IMR-90 (cell line): ENCODE results near the gene WDR91. TPM values are rescaled to one million over a fixed set of nuclear protein-coding genes. Genes with fewer than 3 reads are reported as not detected.
"Not testable (repeated sequence)": the region's sequence is repeated elsewhere in the genome, so short reads cannot be mapped to it uniquely, and the experiment has no call there.

Source experiments
- ATAC-seq: fragments of 200-7000 bp; cut with Tn5 transposase; 2 replicates; pipeline ENCODE4 v1.9.1; 2020; ENCODE audit warnings: low read depth, mild to moderate bottlenecking, moderate library complexity
- BruUV-seq: library from RNA; stranded (reverse); fragments of 400-500 nt; replicated peaks from 2 replicates; lab custom pipeline; 2021; lab: Mats Ljungman, UMichigan
- CTCF ChIA-PET: fragments of 300-600 bp; formaldehyde crosslinking; extraction: SDS; loops from one replicate; lab custom pipeline; 2021; ENCODE audit warnings: antibody characterized with exemption; lab: Yijun Ruan, JAX
- POLR2A ChIA-PET: fragments of 300-600 bp; sonication (Branson Sonifier 250); formaldehyde crosslinking; loops from one replicate; lab custom pipeline; 2022; ENCODE audit warnings: antibody characterized with exemption; ENCODE audit not compliant: unreplicated experiment; lab: Charles Lee
- DNase-seq: peaks from one replicate; pipeline ENCODE4 v3.0.0; 2013
- H2AFZ ChIP-seq: replicated peaks from 2 replicates; pipeline ENCODE3; 2013; ENCODE audit warnings: low read length, mild to moderate bottlenecking; ENCODE audit not compliant: poor library complexity
- H2AK5ac ChIP-seq: 2 replicates; pipeline ENCODE4 v1.6.1; 2013; ENCODE audit warnings: low read depth, low read length, inconsistent platforms
- H2AK9ac ChIP-seq: replicated peaks from 2 replicates; pipeline ENCODE3; 2013; ENCODE audit warnings: mild to moderate bottlenecking, low read depth, low read length, moderate library complexity; ENCODE audit not compliant: poor library complexity
- H2BK120ac ChIP-seq: 2 replicates; pipeline ENCODE4 v1.6.1; 2013; ENCODE audit warnings: low read depth, low read length, inconsistent platforms
- H2BK15ac ChIP-seq: 3 replicates; pipeline ENCODE4 v1.6.1; 2013; ENCODE audit warnings: low read depth, low read length, inconsistent platforms
- H2BK20ac ChIP-seq: 2 replicates; pipeline ENCODE4 v1.6.1; 2013; ENCODE audit warnings: low read depth, mild to moderate bottlenecking, inconsistent platforms, low read length, moderate library complexity
- H2BK5ac ChIP-seq: 2 replicates; pipeline ENCODE4 v1.6.1; 2013; ENCODE audit warnings: mild to moderate bottlenecking, low read depth, low read length, inconsistent platforms; ENCODE audit not compliant: poor library complexity, severe bottlenecking
- H3K14ac ChIP-seq: replicated peaks from 2 replicates; pipeline ENCODE4 v1.6.1; 2013; ENCODE audit warnings: low read depth, low read length, inconsistent platforms
- H3K18ac ChIP-seq: 2 replicates; pipeline ENCODE4 v1.6.1; 2013; ENCODE audit warnings: low read depth, low read length, control low read depth
- H3K23ac ChIP-seq: 2 replicates; pipeline ENCODE4 v1.6.1; 2013; ENCODE audit warnings: low read depth, low read length, inconsistent platforms
- H3K27ac ChIP-seq: 2 replicates; pipeline ENCODE4 v1.5.1; 2013; ENCODE audit warnings: mild to moderate bottlenecking, control low read depth, low read length; ENCODE audit not compliant: insufficient read depth
- H3K27me3 ChIP-seq: 2 replicates; pipeline ENCODE4 v1.6.1; 2013; ENCODE audit warnings: low read length; ENCODE audit not compliant: control insufficient read depth, insufficient read depth
- H3K36me3 ChIP-seq: 2 replicates; pipeline ENCODE4 v1.6.1; 2013; ENCODE audit warnings: low read length, mixed read lengths; ENCODE audit not compliant: control insufficient read depth, insufficient read depth
- H3K4ac ChIP-seq: 2 replicates; pipeline ENCODE4 v1.6.1; 2013; ENCODE audit warnings: low read depth, low read length, inconsistent platforms
- H3K4me1 ChIP-seq: 2 replicates; pipeline ENCODE4 v1.6.1; 2013; ENCODE audit warnings: low read length, mixed read lengths; ENCODE audit not compliant: control insufficient read depth, insufficient read depth
- H3K4me2 ChIP-seq: 2 replicates; pipeline ENCODE4 v1.6.1; 2013; ENCODE audit warnings: low read depth, mild to moderate bottlenecking, control low read depth, low read length, moderate library complexity
- H3K4me3 ChIP-seq: 2 replicates; pipeline ENCODE4 v1.5.1; 2013; ENCODE audit warnings: low read depth, mild to moderate bottlenecking, control low read depth, low read length, moderate library complexity; ENCODE audit not compliant: insufficient read depth
- H3K56ac ChIP-seq: 2 replicates; pipeline ENCODE4 v1.6.1; 2013; ENCODE audit warnings: low read length, inconsistent platforms; ENCODE audit not compliant: insufficient read depth; ENCODE audit errors: extremely low read depth
- H3K79me1 ChIP-seq, 2 experiments: 2 replicates each; pipeline ENCODE4 v1.6.1; 2013; ENCODE audit warnings: low read length in 2 of 2, inconsistent platforms in 1 of 2, low read depth in 1 of 2
- H3K9ac ChIP-seq: 2 replicates; pipeline ENCODE4 v1.6.1; 2013; ENCODE audit warnings: low read depth, low read length, control low read depth
- H3K9me1 ChIP-seq: 2 replicates; pipeline ENCODE4 v1.6.1; 2013; ENCODE audit warnings: low read length, inconsistent platforms; ENCODE audit not compliant: insufficient read depth
- H3K9me3 ChIP-seq: 2 replicates; pipeline ENCODE4 v1.6.1; 2013; ENCODE audit warnings: low read length; ENCODE audit not compliant: control insufficient read depth, insufficient read depth
- H4K20me1 ChIP-seq: 2 replicates; pipeline ENCODE4 v1.6.1; 2013; ENCODE audit warnings: low read length, inconsistent platforms; ENCODE audit not compliant: insufficient read depth
- H4K5ac ChIP-seq: 2 replicates; pipeline ENCODE4 v1.6.1; 2013; ENCODE audit warnings: mild to moderate bottlenecking, low read depth, low read length, control low read depth
- H4K8ac ChIP-seq, 2 experiments: 2 replicates each; pipeline ENCODE4 v1.6.1; 2013; ENCODE audit warnings: low read depth in 2 of 2, low read length in 2 of 2, control low read depth in 1 of 2, inconsistent platforms in 1 of 2
- H4K91ac ChIP-seq: 2 replicates; pipeline ENCODE4 v1.6.1; 2013; ENCODE audit warnings: low read depth, low read length, inconsistent platforms; ENCODE audit not compliant: insufficient read depth
- CEBPB ChIP-seq: IDR thresholded peaks from 2 replicates; pipeline ENCODE4 v1.6.1; 2012; ENCODE audit warnings: low read depth, low read length, improper control_type of control experiment
- WGBS, 2 experiments: methylation state at CpG; one replicate each; pipeline versions ENCODE4 v1.1.5 to v1.1.7; 2013; ENCODE audit warnings: missing lambda C conversion rate in 2 of 2; ENCODE audit not compliant: insufficient read length in 1 of 2; ENCODE audit errors: extremely low coverage in 2 of 2; 5-methylcytosine and 5-hydroxymethylcytosine counted together
- dilution Hi-C: fragments of 300-500 bp; cut with HindIII; formaldehyde crosslinking; loops from one replicate; pipeline ENCODE4 v1.14.3; 2018; ENCODE audit warnings: low sequenced_read_pairs; ENCODE audit not compliant: unreplicated experiment
- in situ Hi-C: fragments of 300-500 bp; cut with MboI; formaldehyde crosslinking; loops from 3 replicates; pipeline ENCODE4 v1.14.3; 2019; ENCODE audit warnings: low sequenced_read_pairs, inconsistent platforms, mixed read lengths
- intact Hi-C: fragments of 100-400 bp; cut with micrococcal nuclease; formaldehyde crosslinking; loops from 2 replicates; pipeline ENCODE4 v1.10.0; 2022
- polyA plus RNA-seq, 3 experiments: library from polyadenylated mRNA; depleted of rRNA; stranded (reverse); fragments of >200 nt; gene quantifications; 2 replicates each; pipeline ENCODE4 v1.2.3, GENCODE V29; 2012; ENCODE audit warnings: low replicate concordance in 1 of 3
- total RNA-seq: library from RNA; depleted of rRNA; stranded (reverse); fragments of >200 nt; gene quantifications from 2 replicates; pipeline ENCODE4 v1.2.3, GENCODE V29; 2012

WDR91 gene
- total and polyA plus RNA-seq, 2 of the 4 experiments (the other 2 are of a cell fraction), result 5.2 to 10.3 TPM

DNA sequence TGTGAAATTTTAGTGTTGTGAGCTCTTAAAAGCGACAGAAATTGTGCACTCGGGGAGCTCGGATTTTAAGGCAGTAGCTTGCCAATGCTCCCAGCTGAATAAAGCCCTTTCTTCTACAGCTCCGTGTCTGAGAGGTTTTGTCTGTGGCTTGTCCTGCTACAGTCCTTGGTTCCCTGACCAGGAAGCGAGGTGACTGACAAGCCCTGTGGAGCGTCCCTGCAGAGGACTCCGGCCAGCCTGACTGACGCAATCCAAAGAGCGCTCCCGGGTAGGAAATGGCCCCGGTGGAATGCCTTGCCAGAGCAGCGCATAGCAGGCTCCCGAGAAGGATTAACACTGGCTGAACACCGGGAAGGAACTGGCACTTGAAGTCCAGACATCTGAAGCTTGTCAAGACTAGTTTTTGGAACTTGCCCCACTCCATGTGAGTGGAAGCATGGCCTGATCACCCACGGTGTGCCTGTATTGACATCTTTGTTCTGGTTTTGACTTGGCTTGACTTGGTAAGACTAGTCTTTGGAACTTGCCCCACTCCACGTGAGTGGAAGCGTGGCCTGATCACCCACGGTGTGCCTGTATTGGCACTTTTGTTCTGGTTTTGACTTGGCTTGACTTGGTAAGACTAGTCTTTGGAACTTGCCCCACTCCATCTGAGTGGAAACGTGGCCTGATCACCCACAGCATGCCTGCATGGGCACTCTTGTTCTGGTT lies 39.6 kb downstream of the WDR91 start:
- H2AFZ ChIP-seq, in situ Hi-C loops, H3K18ac ChIP-seq, H3K4me3 ChIP-seq, H3K9ac ChIP-seq, H2BK120ac ChIP-seq, BruUV-seq, POLR2A ChIA-PET, H3K4me2 ChIP-seq, dilution Hi-C loops, H3K56ac ChIP-seq, H2BK5ac ChIP-seq, H4K20me1 ChIP-seq, H3K9me3 ChIP-seq, H3K4ac ChIP-seq, ATAC-seq, H2AK5ac ChIP-seq, H2AK9ac ChIP-seq, H3K27me3 ChIP-seq, H2BK15ac ChIP-seq, H3K14ac ChIP-seq, H4K91ac ChIP-seq, H3K27ac ChIP-seq, H3K23ac ChIP-seq, DNase-seq: not testable (repeated sequence)
- H4K8ac ChIP-seq, result peak overlapping the region; percentile 54 to 96; a peak in 3 of 4 replicates
- H3K4me1 ChIP-seq, result peaks cover 12% of the 10 kb centered on the region
- 0 out of 2 replicates have a peak overlapping the region, but pooled peaks have one; percentile 41 for H2BK20ac ChIP-seq
- H3K79me1 ChIP-seq, result peaks cover 30 to 33% of the 10 kb centered on the region in 2 experiments
- peak overlapping the region; percentile 20; the same call in 1 of the 2 replicates for H4K5ac ChIP-seq
- WGBS, 2 experiments, result 91% methylated on average over 10 of the region's 19 CpGs; no CpG with 5 or more reads in 1 of the 2 experiments
- 0 out of 2 replicates have a peak, but pooled peaks have one; percentile 13 for TF ChIP-seq CEBPB
- intact Hi-C loops, result loop anchor here (2.0 kb wide), 3 partner anchors 185 to 481 kb away; partner anchors contain the start of gene AGBL3
- H3K9me1 ChIP-seq, result peaks cover 20% of the 10 kb centered on the region
- CTCF ChIA-PET, result interaction anchor here (0.6 to 3.7 kb wide), 6 partner anchors 9 to 484 kb away, joined by 3 to 17 read pairs (median 4); partner anchors contain the start of gene AGBL3
- H3K36me3 ChIP-seq, result peaks cover 20% of the 10 kb centered on the region

DNA sequence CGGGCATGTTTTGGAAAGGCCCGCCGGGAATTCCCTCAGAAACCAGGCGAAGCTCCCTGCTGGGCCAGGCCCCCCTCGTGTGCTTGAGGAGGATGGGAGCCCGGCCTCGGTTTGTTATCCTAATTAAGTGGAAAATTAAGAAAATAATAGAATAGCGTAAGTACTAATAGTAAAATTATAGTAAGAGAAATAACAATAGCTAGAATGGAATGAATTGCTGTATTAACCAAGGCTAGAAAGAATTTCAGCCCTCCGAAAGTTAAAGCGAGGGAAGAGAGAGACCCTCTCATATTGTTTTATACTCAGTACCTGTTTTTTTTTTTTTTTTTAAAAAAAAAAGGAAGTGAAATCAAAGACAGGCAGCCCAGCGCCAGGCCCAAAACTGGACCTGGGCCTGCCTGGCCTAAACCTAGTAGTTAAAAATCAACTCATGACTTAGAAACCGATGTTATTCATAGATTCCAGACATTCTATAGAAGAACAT lies 40.3 kb downstream of the WDR91 start:
- peaks cover 12% of the 10 kb centered on the region for H3K4me1 ChIP-seq
- intact Hi-C loops, result loop anchor here (1.0 to 2.0 kb wide), 5 partner anchors 40 to 538 kb away; partner anchors contain the start of genes AGBL3 and WDR91
- H4K20me1 ChIP-seq, H2BK20ac ChIP-seq, H3K9me3 ChIP-seq, H3K23ac ChIP-seq, H2AK5ac ChIP-seq, POLR2A ChIA-PET, H2BK15ac ChIP-seq, dilution Hi-C loops, ATAC-seq, H3K56ac ChIP-seq, BruUV-seq, DNase-seq, H3K27me3 ChIP-seq, in situ Hi-C loops: not testable (repeated sequence)
- peak overlapping the region; percentile 83 for H2BK5ac ChIP-seq
- WGBS, 2 experiments, result no CpG with 5 or more reads among the region's 12 CpGs
- CTCF ChIA-PET, result interaction anchor here (0.6 to 3.7 kb wide), 9 partner anchors 9 to 485 kb away, joined by 3 to 17 read pairs (median 3); partner anchors contain the start of gene AGBL3
- peak overlapping the region; percentile 54 to 96 for H4K8ac ChIP-seq
- peak overlapping the region; percentile 58; the same call in 1 of the 2 replicates for H4K91ac ChIP-seq
- peak overlapping the region; percentile 82; the same call in 1 of the 2 replicates for H2BK120ac ChIP-seq
- H3K18ac ChIP-seq, result peak overlapping the region; percentile 65
- peaks cover 30 to 39% of the 10 kb centered on the region in 2 experiments for H3K79me1 ChIP-seq
- peak overlapping the region; percentile 42 for H3K4ac ChIP-seq
- H3K27ac ChIP-seq, result peak overlapping the region; percentile 80
- peaks cover 20% of the 10 kb centered on the region for H3K9me1 ChIP-seq
- H2AK9ac ChIP-seq, result peak overlapping the region; percentile 93
- peak overlapping the region; percentile 47; the same call in 1 of the 2 replicates for H3K14ac ChIP-seq
- H4K5ac ChIP-seq, result peak overlapping the region; percentile 89
- H3K4me3 ChIP-seq, result peak overlapping the region; percentile 91
- H3K9ac ChIP-seq, result peak overlapping the region; percentile 72
- peaks cover 25% of the 10 kb centered on the region for H3K36me3 ChIP-seq
- peak overlapping the region; percentile 84 for H3K4me2 ChIP-seq
- H2AFZ ChIP-seq, result peak overlapping the region; percentile 85
